ENCODE data around the gene XYLT2.
"Not testable (repeated sequence)": the region's sequence is repeated elsewhere in the genome, so short reads cannot be mapped to it uniquely, and the experiment has no call there.

Gene XYLT2

GRCh38 chr17:50345432-50346312, at the start of gene XYLT2:
Gene XYLT2, plus strand, starts transcription at chr17:50346126. Its CDS starts 15 bp downstream, at chr17:50346141.
- DNase-seq: peak; percentile 91

GRCh38 chr17:50297407-50297865, 48.5 kb upstream of the XYLT2 start:
- DNase-seq: peak; percentile 58

- DNase-seq: no peak
Measured at GRCh38 chr17:50298018-50298417, 47.9 kb upstream of the XYLT2 start.

GRCh38 chr17:50299776-50300175, 46.1 kb upstream of the XYLT2 start:
- DNase-seq: no peak

DNA sequence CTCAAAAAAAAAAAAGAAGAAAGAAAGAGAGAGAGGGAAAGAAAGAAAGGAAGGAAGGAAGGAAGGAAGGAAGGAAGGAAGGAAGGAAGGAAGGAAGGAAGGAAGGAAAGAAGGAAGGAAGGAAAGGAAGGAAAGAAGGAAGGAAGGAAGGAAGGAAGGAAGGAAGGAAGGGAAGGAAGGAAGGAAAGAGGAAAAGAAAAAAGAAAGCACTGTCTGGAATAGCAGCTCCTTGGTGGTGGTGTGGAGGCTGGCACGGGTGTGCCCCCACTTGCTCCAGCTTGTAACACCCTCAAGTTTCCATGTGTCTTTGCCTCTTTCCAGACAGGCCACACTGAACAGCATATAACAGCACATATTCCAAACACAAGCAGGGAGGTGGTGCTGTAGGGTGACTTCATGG, 45.1 kb upstream of the XYLT2 start:
- not testable (repeated sequence) for DNase-seq

GRCh38 chr17:50301891-50302584, 43.9 kb upstream of the XYLT2 start:
- DNase-seq: no peak

DNA sequence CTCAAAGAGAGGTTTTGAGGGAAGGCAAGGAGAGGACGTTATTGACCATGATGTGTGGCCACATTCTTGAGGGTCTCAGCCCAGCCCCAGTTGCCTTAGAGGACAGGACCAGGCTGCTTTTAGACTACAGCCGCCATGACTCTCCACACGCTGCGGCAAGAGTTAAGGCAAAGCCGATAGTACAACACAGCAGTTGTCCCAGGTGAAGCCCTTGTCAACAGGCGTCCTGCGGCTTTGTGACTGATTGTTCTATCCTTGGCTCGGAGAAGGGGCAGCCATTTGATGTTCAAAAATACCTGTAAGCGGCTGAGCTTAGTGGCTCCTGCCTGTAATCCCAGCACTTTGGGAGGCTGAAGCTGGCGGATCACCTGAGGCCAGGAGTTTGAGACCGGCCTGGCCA, 42.9 kb upstream of the XYLT2 start:
- no peak for DNase-seq

- DNase-seq: no peak
Measured at GRCh38 chr17:50303596-50303995, 42.3 kb upstream of the XYLT2 start.

GRCh38 chr17:50304781-50305404, 41.0 kb upstream of the XYLT2 start:
- DNase-seq: peak; percentile 26

DNA sequence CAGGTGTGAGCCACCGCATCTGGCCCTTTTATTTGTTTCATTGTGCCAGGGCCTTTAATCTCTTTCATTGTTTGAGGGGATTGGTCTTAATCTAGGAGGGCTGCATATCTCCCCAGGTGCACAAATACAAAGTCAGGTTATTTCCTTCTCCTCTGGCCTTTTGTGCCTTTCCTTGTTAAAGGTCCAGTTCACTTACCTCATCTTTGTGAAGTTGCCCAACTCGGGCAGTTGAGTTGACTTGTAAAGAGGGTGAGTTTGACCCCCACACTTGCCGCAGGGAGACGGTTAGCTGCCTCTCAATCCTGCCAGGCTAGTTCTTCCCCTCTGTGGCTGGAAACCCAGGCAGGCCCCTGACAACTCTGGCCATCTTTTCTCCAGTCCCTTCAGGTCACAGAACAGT, 38.3 kb upstream of the XYLT2 start:
- DNase-seq: no peak

DNA sequence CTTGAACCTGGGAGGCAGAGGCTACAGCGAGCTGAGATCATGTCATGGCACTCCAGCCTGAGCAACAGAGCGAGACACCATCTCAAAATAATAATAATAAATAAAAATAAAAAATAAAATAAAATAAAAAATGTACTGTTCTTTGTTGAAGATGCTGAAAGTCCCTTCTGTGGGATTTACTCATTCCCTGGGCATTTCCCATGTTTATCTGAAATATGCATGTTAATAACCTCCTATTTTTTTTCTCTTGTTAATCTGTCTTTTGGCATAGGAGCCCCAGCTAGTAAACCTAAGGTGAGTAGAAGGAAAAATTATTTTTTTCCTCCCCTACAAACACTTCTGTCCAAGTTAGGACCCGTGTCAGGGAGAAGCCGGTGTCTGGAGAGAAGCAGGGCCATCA, 37.3 kb upstream of the XYLT2 start:
- no peak for DNase-seq

GRCh38 chr17:50310455-50311111, 35.3 kb upstream of the XYLT2 start:
- DNase-seq: no peak

DNA sequence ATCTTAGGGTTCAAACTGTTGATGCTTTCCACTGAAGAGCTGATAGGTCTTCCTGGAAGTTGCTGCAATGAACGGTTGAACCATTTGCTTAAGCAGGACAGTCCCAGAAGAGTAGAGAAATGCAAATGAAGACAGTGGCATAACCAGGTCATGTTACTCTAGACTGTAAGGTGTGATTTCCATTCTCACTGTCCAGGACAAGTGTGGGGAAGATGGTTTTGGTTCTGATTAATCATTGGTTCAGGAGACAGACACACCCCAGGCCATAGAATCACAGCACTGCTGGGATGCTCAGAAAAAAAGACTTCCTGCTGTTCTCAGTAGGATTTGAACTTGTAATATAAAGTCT, 34.8 kb upstream of the XYLT2 start:
- DNase-seq: no peak

- DNase-seq: no peak
Measured at GRCh38 chr17:50311483-50311882, 34.4 kb upstream of the XYLT2 start.

DNA sequence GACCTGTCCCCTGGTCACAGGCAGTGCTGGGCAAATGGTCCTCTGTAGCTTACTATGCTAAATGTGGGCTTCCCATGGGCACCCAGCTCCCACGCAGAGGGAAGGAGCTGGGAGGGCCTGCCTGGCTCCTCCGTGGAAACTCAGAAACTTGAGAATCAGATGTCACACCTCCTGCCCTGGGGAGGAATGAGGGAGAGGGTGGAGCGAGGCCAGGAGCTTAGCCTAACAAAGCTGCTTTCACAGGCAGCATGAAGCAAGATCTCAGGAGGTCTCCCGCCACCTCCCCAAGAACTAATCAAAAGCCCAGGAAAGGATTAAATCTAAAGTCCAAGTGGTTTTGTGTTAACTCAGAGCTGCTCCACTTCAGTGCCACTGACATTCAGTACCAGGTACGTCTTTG, 33.6 kb upstream of the XYLT2 start:
- no peak for DNase-seq

GRCh38 chr17:50314456-50315011, 31.4 kb upstream of the XYLT2 start:
- DNase-seq: no peak

DNA sequence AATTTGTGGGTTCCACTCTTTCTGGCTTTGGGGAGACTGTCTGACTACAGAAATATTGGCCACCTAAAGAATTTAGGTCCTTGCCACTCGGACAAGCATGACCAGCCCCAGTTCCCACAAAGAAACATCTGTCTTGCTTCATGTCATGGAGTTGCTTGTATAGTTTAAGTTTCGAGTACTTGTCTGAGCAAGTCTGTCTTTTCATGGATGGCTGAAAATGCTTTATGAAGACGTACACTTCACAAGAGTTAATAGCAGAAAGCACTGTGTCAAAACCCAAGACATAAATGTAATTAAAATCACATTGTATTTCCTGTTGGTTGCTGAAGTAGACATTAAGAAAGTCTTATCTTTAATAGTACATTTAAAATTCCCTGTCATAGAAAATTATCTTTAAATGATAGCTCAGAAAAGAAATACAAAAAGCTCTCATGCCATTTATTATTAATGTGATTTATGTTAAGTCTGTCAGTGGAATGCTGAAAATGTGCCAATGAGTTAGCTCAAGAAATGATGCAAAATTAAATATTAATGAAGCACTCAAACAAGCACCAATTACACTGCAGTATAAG, 29.8 kb upstream of the XYLT2 start:
- no peak for DNase-seq

- not testable (repeated sequence) for DNase-seq
Measured at GRCh38 chr17:50316660-50317059, 29.3 kb upstream of the XYLT2 start.

DNA sequence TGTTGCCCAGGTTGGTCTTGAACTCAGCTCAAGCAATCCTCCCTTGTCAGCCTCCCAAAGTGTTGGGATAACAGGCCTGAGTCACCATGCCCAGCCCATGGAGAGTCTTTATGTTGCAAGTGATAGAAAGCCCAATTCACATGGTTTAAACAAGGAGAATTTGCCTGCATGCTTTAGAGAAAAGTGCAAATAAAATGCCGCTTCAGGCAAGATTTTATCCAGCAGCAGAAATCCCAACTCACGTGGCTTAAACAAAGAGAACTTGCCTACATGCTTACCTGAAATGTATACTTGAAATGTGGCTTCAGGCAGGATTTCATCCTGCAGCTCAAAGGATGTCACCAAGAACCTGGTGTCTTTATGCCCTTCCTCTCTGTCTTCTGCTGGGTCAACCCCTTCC, 28.8 kb upstream of the XYLT2 start:
- no peak for DNase-seq

DNA sequence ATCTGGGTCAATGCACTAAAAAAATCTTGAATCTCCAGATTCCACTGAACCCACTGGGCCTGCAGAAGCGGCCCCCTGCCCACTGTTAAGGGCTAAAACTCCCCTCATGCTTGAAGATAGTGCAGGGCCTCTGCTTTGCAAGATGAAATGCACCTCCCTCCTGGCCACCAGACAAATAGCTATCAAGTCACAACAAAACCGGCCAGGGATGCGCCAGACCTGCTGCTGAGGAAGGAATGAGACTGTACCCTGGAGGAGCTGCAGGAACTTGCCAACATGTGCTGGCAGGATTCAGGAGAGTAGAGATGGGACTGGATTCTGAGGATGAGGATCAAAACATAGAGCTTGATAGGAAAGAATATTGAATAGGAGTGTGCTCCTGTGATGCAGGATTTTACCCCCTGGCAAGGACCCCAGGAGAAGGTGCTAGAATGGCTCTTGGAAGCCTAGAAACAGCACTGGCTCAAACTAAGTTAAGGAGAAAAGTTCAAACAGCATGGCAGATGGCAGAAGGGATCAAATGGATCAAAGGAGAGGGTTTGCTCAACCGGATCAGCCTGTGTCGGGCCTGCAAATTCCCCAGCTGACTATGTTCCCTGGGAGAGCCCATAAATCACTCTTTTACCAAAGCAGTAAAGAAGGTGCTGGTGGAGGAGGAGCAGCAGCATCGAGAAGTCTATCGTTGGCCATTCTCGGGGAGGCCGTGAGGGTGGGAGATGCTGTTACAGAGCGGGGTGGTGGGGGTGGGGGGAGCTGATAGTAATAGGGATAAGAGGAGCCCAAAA, 27.2 kb upstream of the XYLT2 start:
- peak; percentile 19 for DNase-seq

DNA sequence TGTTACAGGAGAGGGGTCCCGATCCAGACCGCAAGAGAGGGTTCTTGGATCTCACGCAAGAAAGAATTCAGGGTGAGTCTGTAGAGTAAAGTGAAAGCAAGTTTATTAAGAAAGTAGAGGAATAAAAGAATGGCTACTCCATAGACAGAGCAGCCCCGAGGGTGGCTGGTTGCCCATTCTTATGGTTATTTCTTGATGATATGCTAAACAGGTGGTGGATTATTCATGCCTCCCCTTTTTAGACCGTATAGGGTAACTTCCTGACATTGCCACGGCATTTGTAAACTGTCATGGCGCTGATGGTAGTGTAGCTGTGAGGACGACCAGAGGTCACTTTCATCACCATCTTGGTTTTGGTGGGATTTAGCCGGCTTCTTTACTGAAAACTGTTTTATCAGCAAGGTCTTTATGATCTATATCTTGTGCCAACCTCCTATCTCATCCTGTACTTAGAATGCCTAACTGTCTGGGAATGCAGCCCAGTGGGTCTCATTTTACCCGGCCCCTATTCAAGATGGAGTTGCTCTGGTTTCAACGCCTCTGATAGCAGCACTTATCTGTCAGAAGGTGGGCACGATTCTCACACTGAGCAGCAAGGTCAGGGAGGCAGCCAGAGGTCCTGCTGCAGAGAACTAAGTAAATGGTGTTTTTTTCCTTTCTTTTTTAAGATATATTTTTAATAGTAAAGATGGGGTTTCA, 26.5 kb upstream of the XYLT2 start:
- no peak for DNase-seq
